B cell (primary cell): ENCODE measurements around the gene MAGI2. TPM values are rescaled to one million over a fixed set of nuclear protein-coding genes. Genes with fewer than 3 reads are reported as not detected.

Experiments
- ATAC-seq: fragments of 200-7000 bp; cut with Tn5 transposase; one replicate; pipeline ENCODE4 v1.10.0; 2021; ENCODE audit warnings: low read depth, mild to moderate bottlenecking, moderate number of reproducible peaks, moderate library complexity
- CTCF ChIA-PET: fragments of 350-600 bp; sonication (Branson Sonifier 250); formaldehyde crosslinking; loops from one replicate; lab custom pipeline; 2021; ENCODE audit warnings: antibody characterized with exemption, inconsistent platforms; lab: Charles Lee
- POLR2A ChIA-PET: fragments of 350-600 bp; sonication (Branson Sonifier 250); formaldehyde crosslinking; loops from one replicate; lab custom pipeline; 2021; ENCODE audit warnings: antibody characterized with exemption; lab: Charles Lee
- DNase-seq: peaks from one replicate; pipeline ENCODE4 v3.0.0; 2013
- H2AFZ ChIP-seq: 2 replicates; pipeline ENCODE4 v1.6.1; 2012; ENCODE audit warnings: mild to moderate bottlenecking, low read depth, low read length; ENCODE audit not compliant: insufficient read depth, poor library complexity, severe bottlenecking
- H3K27ac ChIP-seq, 2 donors: 1 replicate in 1 of 2; 2 replicates in 1 of 2; pipeline ENCODE4 v1.5.1; 2012 to 2013; ENCODE audit warnings: low read length in 2 of 2, mild to moderate bottlenecking in 2 of 2, moderate library complexity in 1 of 2
- H3K27me3 ChIP-seq, 4 experiments: fragments of 200-600 bp in 1 of 4; sonication (generic) in 1 of 4; replicated peaks in 1 of 4; 1 replicate in 2 of 4; 2 replicates in 2 of 4; pipeline versions ENCODE4 v1.6.1 to v1.7.0; 2013 to 2016; ENCODE audit warnings: low read length in 3 of 4, mild to moderate bottlenecking in 2 of 4, mixed read lengths in 1 of 4, moderate library complexity in 1 of 4; ENCODE audit not compliant: insufficient read depth in 4 of 4, control insufficient read depth in 3 of 4; ENCODE audit errors: control extremely low read depth in 1 of 4
- H3K36me3 ChIP-seq, 2 experiments: replicated peaks in 1 of 2; 1 replicate in 1 of 2; 2 replicates in 1 of 2; pipeline versions ENCODE4 v1.6.1 to v1.7.1; 2013; ENCODE audit warnings: low read length in 1 of 2; ENCODE audit not compliant: insufficient read depth in 2 of 2, control insufficient read depth in 1 of 2; ENCODE audit errors: control extremely low read depth in 1 of 2, extremely low read depth in 1 of 2
- H3K4me1 ChIP-seq, 2 donors: fragments of 200-600 bp in 1 of 2; sonication (generic) in 1 of 2; 1 replicate in 1 of 2; 2 replicates in 1 of 2; pipeline versions ENCODE4 v1.5.1 to v1.6.1; 2013 to 2017; ENCODE audit warnings: low read length in 2 of 2; ENCODE audit not compliant: control insufficient read depth in 2 of 2, insufficient read depth in 2 of 2
- H3K4me2 ChIP-seq: replicated peaks from 2 replicates; pipeline ENCODE3; 2012; ENCODE audit warnings: mild to moderate bottlenecking, low read depth, low read length; ENCODE audit not compliant: poor library complexity, severe bottlenecking
- H3K4me3 ChIP-seq, 5 experiments: fragments of 200-600 bp in 1 of 5; sonication (generic) in 1 of 5; 1 replicate in 3 of 5; 2 replicates in 2 of 5; pipeline versions ENCODE4 v1.5.1 to v1.7.0; 2011 to 2016; ENCODE audit warnings: low read length in 4 of 5, mild to moderate bottlenecking in 4 of 5, low read depth in 2 of 5, control low read depth in 1 of 5, moderate library complexity in 1 of 5; ENCODE audit not compliant: insufficient read depth in 1 of 5; ENCODE audit errors: control extremely low read depth in 1 of 5, extremely low read depth in 1 of 5
- H3K79me2 ChIP-seq: fragments of 200-600 bp; sonication (generic); one replicate; pipeline ENCODE4 v1.6.0; 2016; ENCODE audit warnings: low read length; ENCODE audit not compliant: control insufficient read depth, insufficient read depth
- H3K9ac ChIP-seq: fragments of 200-600 bp; sonication (generic); 2 replicates; pipeline ENCODE4 v1.6.1; 2017; ENCODE audit warnings: mild to moderate bottlenecking, low read length, moderate library complexity
- H3K9me3 ChIP-seq, 3 donors: one replicate each; pipeline versions ENCODE4 v1.6.1 to v1.7.1; 2013; ENCODE audit warnings: low read length in 2 of 3; ENCODE audit not compliant: control insufficient read depth in 2 of 3, insufficient read depth in 1 of 3; ENCODE audit errors: control extremely low read depth in 1 of 3
- H4K20me1 ChIP-seq: 2 replicates; pipeline ENCODE4 v1.6.0; 2012; ENCODE audit warnings: mild to moderate bottlenecking, low read length; ENCODE audit not compliant: insufficient read depth, control insufficient read depth, poor library complexity, severe bottlenecking
- H3K27ac Mint-ChIP-seq: one replicate; pipeline ENCODE4 v1.8.0; 2021; ENCODE audit warnings: mixed read lengths
- H3K27me3 Mint-ChIP-seq: one replicate; pipeline ENCODE4 v1.8.0; 2021; ENCODE audit warnings: mixed read lengths
- H3K4me1 Mint-ChIP-seq: one replicate; pipeline ENCODE4 v1.8.0; 2021; ENCODE audit warnings: mixed read lengths
- H3K4me3 Mint-ChIP-seq: one replicate; pipeline ENCODE4 v1.8.0; 2021; ENCODE audit warnings: mixed read lengths
- H3K9me3 Mint-ChIP-seq: one replicate; pipeline ENCODE4 v1.8.0; 2022; ENCODE audit warnings: mixed read lengths; ENCODE audit not compliant: insufficient read depth
- CTCF ChIP-seq: fragments of 200-600 bp; IDR thresholded peaks from one replicate; pipeline ENCODE4 v1.8.0; 2022; ENCODE audit warnings: antibody characterized with exemption, mild to moderate bottlenecking
- EZH2 ChIP-seq: IDR thresholded peaks from 2 replicates; pipeline ENCODE4 v1.6.1; 2012; ENCODE audit warnings: borderline replicate concordance, low read depth, mild to moderate bottlenecking, moderate library complexity, low read length; ENCODE audit not compliant: insufficient read depth, poor library complexity, severe bottlenecking
- WGBS: methylation state at CpG from one replicate; pipeline ENCODE4 v1.1.5; 2013; ENCODE audit warnings: missing lambda C conversion rate; ENCODE audit not compliant: insufficient coverage; 5-methylcytosine and 5-hydroxymethylcytosine counted together
- intact Hi-C: fragments of 100-400 bp; cut with micrococcal nuclease; formaldehyde crosslinking; loops from one replicate; pipeline ENCODE4 v1.10.0; 2022
- polyA plus RNA-seq: library from polyadenylated mRNA; depleted of rRNA; stranded (reverse); fragments of >200 nt; gene quantifications from 2 replicates; pipeline ENCODE4 v1.2.3, GENCODE V29; 2012
- total RNA-seq, 2 donors: library from RNA; stranded (reverse); fragments of 120-200 nt in 1 of 2; gene quantifications; 1 replicate in 1 of 2; 2 replicates in 1 of 2; pipeline versions ENCODE4 v1.2.3 to v1.2.4, GENCODE V29; 2013 to 2022

MAGI2 gene
- total and polyA plus RNA-seq, 2 donors (not counting 1 experiment from before 2014, with no cell fraction given), result 0.16 to 0.64 TPM

GRCh38 chr7:78636727-78637126 is 816.7 kb downstream of the MAGI2 start:
- WGBS, result 87% methylated on average over 6 of the region's 6 CpGs
- no peak overlapping the region for H2AFZ ChIP-seq
- H4K20me1 ChIP-seq, result no peaks in the 10 kb centered on the region
- H3K9me3 ChIP-seq, result no peaks in the 10 kb centered on the region
- no peak for TF ChIP-seq EZH2
- no peak for TF ChIP-seq CTCF
- no peaks in the 10 kb centered on the region for H3K36me3 ChIP-seq
- H3K9me3 Mint-ChIP-seq, result no peaks in the 10 kb centered on the region
- H3K4me3 Mint-ChIP-seq, result no peak overlapping the region
- intact Hi-C loops, result loop anchor here (10.0 kb wide), 1 partner anchor 62 kb away; no protein-coding TSS in a partner anchor
- H3K79me2 ChIP-seq, result no peaks in the 10 kb centered on the region
- no peaks in the 10 kb centered on the region for H3K4me1 ChIP-seq
- no peaks in the 10 kb centered on the region for H3K4me1 Mint-ChIP-seq
- no peak for ATAC-seq
- no peak overlapping the region for H3K27ac ChIP-seq
- H3K27me3 Mint-ChIP-seq, result no peaks in the 10 kb centered on the region
- H3K4me3 ChIP-seq, result no peak overlapping the region
- no peaks in the 10 kb centered on the region for H3K27me3 ChIP-seq
- CTCF ChIA-PET, result no interaction called here
- DNase-seq, result no peak
- no peak overlapping the region for H3K27ac Mint-ChIP-seq
- no peak overlapping the region for H3K4me2 ChIP-seq
- no peak overlapping the region for H3K9ac ChIP-seq
- POLR2A ChIA-PET, result no interaction called here

GRCh38 chr7:78635026-78635793 is 818.3 kb downstream of the MAGI2 start:
- no peak overlapping the region for H3K4me2 ChIP-seq
- H3K9me3 ChIP-seq, result peaks cover 0 to 8% (median 0%) of the 10 kb centered on the region in 3 donors
- Mint-ChIP-seq H3K27ac (no peak overlapping the region), H3K9me3 (no peaks in the 10 kb centered on the region), H3K4me1 (no peaks in the 10 kb centered on the region), H3K27me3 (no peaks in the 10 kb centered on the region), H3K4me3 (no peak overlapping the region)
- H2AFZ ChIP-seq, result no peak overlapping the region
- ATAC-seq, result no peak
- H3K36me3 ChIP-seq, result no peaks in the 10 kb centered on the region
- ChIA-PET POLR2A (no interaction called here), CTCF (no interaction called here)
- DNase-seq, result no peak
- no peak overlapping the region for H3K9ac ChIP-seq
- TF ChIP-seq CTCF, result no peak
- no peak for TF ChIP-seq EZH2
- no peaks in the 10 kb centered on the region for H3K79me2 ChIP-seq
- no CpG with 5 or more reads among the region's 4 CpGs for WGBS
- intact Hi-C loops, result loop anchor here (10.0 kb wide), 1 partner anchor 60 kb away; no protein-coding TSS in a partner anchor
- H3K27me3 ChIP-seq, result no peaks in the 10 kb centered on the region
- H3K27ac ChIP-seq, result no peak overlapping the region
- H4K20me1 ChIP-seq, result no peaks in the 10 kb centered on the region
- H3K4me1 ChIP-seq, result no peaks in the 10 kb centered on the region
- no peak overlapping the region for H3K4me3 ChIP-seq
